Transverse colon (tissue), 3 donors: ENCODE measurements around the gene ETV4.

ENCODE experiments used
- CTCF ChIP-seq, 5 experiments: fragments of 200-600 bp in 3 of 5; fragments of 450-650 bp in 2 of 5; sonication (generic) in 3 of 5; IDR thresholded peaks; 1 replicate in 2 of 5; 2 replicates in 3 of 5; pipeline ENCODE4 v1.5.1; 2016 to 2017; ENCODE audit warnings: antibody characterized with exemption in 5 of 5, inconsistent platforms in 3 of 5, mild to moderate bottlenecking in 2 of 5, moderate library complexity in 1 of 5
- EP300 ChIP-seq: sonication (generic); formaldehyde crosslinking; IDR thresholded peaks from one replicate; pipeline ENCODE4 v1.6.1; 2017; ENCODE audit warnings: antibody characterized with exemption, low read depth
- POLR2A ChIP-seq: fragments of 450-650 bp; IDR thresholded peaks from one replicate; pipeline ENCODE4 v1.6.1; 2016; ENCODE audit warnings: antibody characterized with exemption, mild to moderate bottlenecking, moderate library complexity

GRCh38 chr17:43595466-43595865, 49.3 kb upstream of the ETV4 start:
- TF ChIP-seq CTCF (IDR thresholded peaks at IDR 0.05): no peak
- no peak for TF ChIP-seq POLR2A
- TF ChIP-seq EP300: no peak
